Right lung (tissue), 5 donors: ENCODE measurements around the gene METTL8. TPM values are rescaled to one million over a fixed set of nuclear protein-coding genes. Genes with fewer than 3 reads are reported as not detected.
"Not testable (repeated sequence)": the region's sequence is repeated elsewhere in the genome, so short reads cannot be mapped to it uniquely, and the experiment has no call there.

Experiments
- DNase-seq, 2 donors: peaks; one replicate each; pipeline ENCODE4 v3.0.0-alpha.2; 2013
- polyA plus RNA-seq, 5 donors: library from polyadenylated mRNA; unstranded; fragments of 120-200 nt; gene quantifications; one replicate each; pipeline versions ENCODE4 v1.2.1 to v1.2.3, GENCODE V29; 2013; ENCODE audit warnings: inconsistent platforms in 1 of 5, low replicate concordance in 1 of 5; ENCODE audit not compliant: insufficient read length in 5 of 5, insufficient read depth in 1 of 5

METTL8 gene
- polyA plus RNA-seq, 5 donors = 8.6 to 16.8 (median 16.1) TPM

GRCh38 chr2:171315781-171316180 is 118.0 kb downstream of the METTL8 start:
- DNase-seq = no peak

GRCh38 chr2:171312182-171312581 is 121.6 kb downstream of the METTL8 start:
- not testable (repeated sequence) for DNase-seq

GRCh38 chr2:171311589-171311988 is 122.2 kb downstream of the METTL8 start:
- not testable (repeated sequence) for DNase-seq

GRCh38 chr2:171310889-171311288 is 122.9 kb downstream of the METTL8 start:
- DNase-seq = no peak

GRCh38 chr2:171309455-171310286 is 124.1 kb downstream of the METTL8 start:
- DNase-seq = no peak

- DNase-seq = no peak
These were observed 125.3 kb downstream of the METTL8 start for GRCh38 chr2:171308280-171309054.

GRCh38 chr2:171307560-171307959 is 126.2 kb downstream of the METTL8 start:
- DNase-seq = no peak

GRCh38 chr2:171297956-171298355 is 135.8 kb downstream of the METTL8 start:
- no peak for DNase-seq

- DNase-seq = no peak
These were observed 139.2 kb downstream of the METTL8 start for GRCh38 chr2:171294608-171295007.

- no peak for DNase-seq
These were observed 140.1 kb downstream of the METTL8 start for GRCh38 chr2:171293661-171294060.

GRCh38 chr2:171289991-171290390 is 143.8 kb downstream of the METTL8 start:
- DNase-seq = no peak

GRCh38 chr2:171289316-171289715 is 144.5 kb downstream of the METTL8 start:
- no peak for DNase-seq

- no peak for DNase-seq
These were observed 146.2 kb downstream of the METTL8 start for GRCh38 chr2:171287611-171288010.

GRCh38 chr2:171287036-171287571 is 146.7 kb downstream of the METTL8 start:
- DNase-seq = peak in 1 of 2 donors; percentile 5

GRCh38 chr2:171281110-171281509 is 152.7 kb downstream of the METTL8 start:
- no peak for DNase-seq

- DNase-seq = no peak
These were observed 153.6 kb downstream of the METTL8 start for GRCh38 chr2:171279983-171280790.

- no peak for DNase-seq
These were observed 159.0 kb downstream of the METTL8 start for GRCh38 chr2:171274757-171275156.

- peak; percentile 45 to 51 for DNase-seq
These were observed 161.8 kb downstream of the METTL8 start for GRCh38 chr2:171271971-171272436.

- DNase-seq = no peak
These were observed 162.4 kb downstream of the METTL8 start for GRCh38 chr2:171271386-171271785.

GRCh38 chr2:171267855-171268629 is 165.7 kb downstream of the METTL8 start:
- DNase-seq = no peak
